Caco-2 (cell line): ENCODE results near the gene LRRC8C. TPM values are rescaled to one million over a fixed set of nuclear protein-coding genes. Genes with fewer than 3 reads are reported as not detected.
"Not testable (repeated sequence)": the region's sequence is repeated elsewhere in the genome, so short reads cannot be mapped to it uniquely, and the experiment has no call there.

ENCODE experiments used
- BruUV-seq: library from RNA; stranded (reverse); fragments of 400-500 nt; replicated peaks from 2 replicates; lab custom pipeline; 2021; lab: Mats Ljungman, UMichigan
- CTCF ChIA-PET: fragments of 300-600 bp; sonication (Branson Sonifier 250); formaldehyde crosslinking; loops from one replicate; lab custom pipeline; 2022; ENCODE audit warnings: antibody characterized with exemption; lab: Charles Lee
- POLR2A ChIA-PET: fragments of 300-600 bp; sonication (Branson Sonifier 250); formaldehyde crosslinking; loops from one replicate; lab custom pipeline; 2022; ENCODE audit warnings: antibody characterized with exemption; lab: Charles Lee
- DNase-seq, 2 experiments: peaks; one replicate each; pipeline versions ENCODE4 v3.0.0 to v3.0.0-alpha.2; 2020 to 2022
- H3K27me3 ChIP-seq: replicated peaks from 2 replicates; pipeline ENCODE4 v1.6.0; 2011; ENCODE audit warnings: low read length; ENCODE audit not compliant: control insufficient read depth, insufficient read depth
- H3K36me3 ChIP-seq: 2 replicates; pipeline ENCODE4 v1.5.1; 2011; ENCODE audit warnings: low read length; ENCODE audit not compliant: control insufficient read depth, insufficient read depth
- H3K4me1 ChIP-seq: fragments of 250-450 bp; sonication (Bioruptor Pico); 2 replicates; pipeline ENCODE4 v1.5.1; 2020; ENCODE audit warnings: mild to moderate bottlenecking
- H3K4me3 ChIP-seq: 2 replicates; pipeline ENCODE4 v1.5.1; 2011; ENCODE audit warnings: low read depth, mild to moderate bottlenecking, control low read depth, low read length
- H3K9me3 ChIP-seq: fragments of 250-450 bp; sonication (Bioruptor Pico); 2 replicates; pipeline ENCODE4 v1.5.1; 2020; ENCODE audit warnings: mild to moderate bottlenecking, moderate library complexity
- H3K27ac Mint-ChIP-seq: one replicate; pipeline ENCODE4 v1.8.0; 2022; ENCODE audit warnings: mixed read lengths; ENCODE audit not compliant: unreplicated experiment
- H3K27me3 Mint-ChIP-seq: one replicate; pipeline ENCODE4 v1.8.0; 2022; ENCODE audit warnings: mixed read lengths; ENCODE audit not compliant: insufficient read depth, unreplicated experiment
- H3K36me3 Mint-ChIP-seq: one replicate; pipeline ENCODE4 v1.8.0; 2022; ENCODE audit warnings: mild to moderate bottlenecking, mixed read lengths; ENCODE audit not compliant: insufficient read depth, unreplicated experiment
- H3K4me1 Mint-ChIP-seq: one replicate; pipeline ENCODE4 v1.8.0; 2022; ENCODE audit warnings: low read depth, mixed read lengths; ENCODE audit not compliant: unreplicated experiment
- H3K4me3 Mint-ChIP-seq: one replicate; pipeline ENCODE4 v1.8.0; 2022; ENCODE audit warnings: mild to moderate bottlenecking, moderate library complexity, mixed read lengths; ENCODE audit not compliant: unreplicated experiment
- H3K9me3 Mint-ChIP-seq: one replicate; pipeline ENCODE4 v1.8.0; 2022; ENCODE audit warnings: mixed read lengths; ENCODE audit not compliant: unreplicated experiment
- intact Hi-C: fragments of 100-400 bp; cut with micrococcal nuclease; formaldehyde crosslinking; loops from one replicate; pipeline ENCODE4 v1.10.0; 2022; ENCODE audit not compliant: unreplicated experiment
- total RNA-seq: library from RNA; stranded (reverse); gene quantifications from 2 replicates; pipeline ENCODE4 v1.2.3, GENCODE V29; 2022
- TF ChIP-seq, protein P1 (sequence below), 2 experiments: fragments of 200-600 bp in 1 of 2; IDR thresholded peaks; 1 replicate in 1 of 2; 2 replicates in 1 of 2; pipeline versions ENCODE4 v1.5.1 to v1.8.0; 2011 to 2022; ENCODE audit warnings: antibody characterized with exemption in 1 of 2, control low read depth in 1 of 2, inconsistent platforms in 1 of 2, low read depth in 1 of 2, low read length in 1 of 2, mild to moderate bottlenecking in 1 of 2, moderate library complexity in 1 of 2; ENCODE audit not compliant: insufficient read depth in 1 of 2, severe bottlenecking in 1 of 2, unreplicated experiment in 1 of 2

The LRRC8C gene
- total RNA-seq, 1 experiment from 2014 or later: 0.11 TPM

DNA sequence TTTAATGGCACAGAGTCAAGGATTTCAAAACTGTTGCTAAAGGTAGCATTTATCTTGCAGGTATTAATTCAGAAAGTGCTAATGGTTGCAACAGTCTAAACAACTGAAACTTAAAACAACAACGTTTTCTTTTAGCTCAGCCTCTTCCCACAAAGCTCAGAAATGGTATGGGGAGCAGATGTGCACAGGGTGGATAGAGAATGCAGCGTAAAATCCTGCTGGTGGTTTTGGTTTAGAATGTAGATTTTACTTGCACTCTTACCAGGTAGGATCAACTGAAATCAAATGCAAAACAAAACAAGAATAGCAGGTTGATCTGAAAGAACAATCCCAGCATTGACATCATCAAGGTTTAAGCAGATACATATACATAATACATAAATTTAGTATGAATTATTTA is 3.8 kb upstream of the LRRC8C start:
- H3K27me3 ChIP-seq: no peaks in the 10 kb centered on the region
- CTCF ChIA-PET: no interaction called here
- Mint-ChIP-seq H3K4me3 (no peak overlapping the region), H3K27ac (no peak overlapping the region), H3K4me1 (no peaks in the 10 kb centered on the region), H3K36me3 (no peaks in the 10 kb centered on the region), H3K27me3 (no peaks in the 10 kb centered on the region), H3K9me3 (no peaks in the 10 kb centered on the region)
- H3K36me3 ChIP-seq: no peaks in the 10 kb centered on the region
- no peak overlapping the region for H3K4me3 ChIP-seq
- intact Hi-C loops: loop anchor here (1.0 kb wide), 1 partner anchor 133 kb away; no protein-coding TSS in a partner anchor
- no peaks in the 10 kb centered on the region for H3K9me3 ChIP-seq
- no peak for DNase-seq
- peaks cover 6% of the 10 kb centered on the region; the same call in 1 of the 2 replicates for H3K4me1 ChIP-seq
- TF ChIP-seq, protein P1, sequence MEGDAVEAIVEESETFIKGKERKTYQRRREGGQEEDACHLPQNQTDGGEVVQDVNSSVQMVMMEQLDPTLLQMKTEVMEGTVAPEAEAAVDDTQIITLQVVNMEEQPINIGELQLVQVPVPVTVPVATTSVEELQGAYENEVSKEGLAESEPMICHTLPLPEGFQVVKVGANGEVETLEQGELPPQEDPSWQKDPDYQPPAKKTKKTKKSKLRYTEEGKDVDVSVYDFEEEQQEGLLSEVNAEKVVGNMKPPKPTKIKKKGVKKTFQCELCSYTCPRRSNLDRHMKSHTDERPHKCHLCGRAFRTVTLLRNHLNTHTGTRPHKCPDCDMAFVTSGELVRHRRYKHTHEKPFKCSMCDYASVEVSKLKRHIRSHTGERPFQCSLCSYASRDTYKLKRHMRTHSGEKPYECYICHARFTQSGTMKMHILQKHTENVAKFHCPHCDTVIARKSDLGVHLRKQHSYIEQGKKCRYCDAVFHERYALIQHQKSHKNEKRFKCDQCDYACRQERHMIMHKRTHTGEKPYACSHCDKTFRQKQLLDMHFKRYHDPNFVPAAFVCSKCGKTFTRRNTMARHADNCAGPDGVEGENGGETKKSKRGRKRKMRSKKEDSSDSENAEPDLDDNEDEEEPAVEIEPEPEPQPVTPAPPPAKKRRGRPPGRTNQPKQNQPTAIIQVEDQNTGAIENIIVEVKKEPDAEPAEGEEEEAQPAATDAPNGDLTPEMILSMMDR (IDR thresholded peaks at IDR 0.05; ENCODE audit: insufficient read depth in 1 of 2, low read depth in 1 of 2, low read length in 1 of 2, severe bottlenecking in 1 of 2, unreplicated experiment in 1 of 2): no peak
- POLR2A ChIA-PET: no interaction called here
- BruUV-seq: no TSS peak

DNA sequence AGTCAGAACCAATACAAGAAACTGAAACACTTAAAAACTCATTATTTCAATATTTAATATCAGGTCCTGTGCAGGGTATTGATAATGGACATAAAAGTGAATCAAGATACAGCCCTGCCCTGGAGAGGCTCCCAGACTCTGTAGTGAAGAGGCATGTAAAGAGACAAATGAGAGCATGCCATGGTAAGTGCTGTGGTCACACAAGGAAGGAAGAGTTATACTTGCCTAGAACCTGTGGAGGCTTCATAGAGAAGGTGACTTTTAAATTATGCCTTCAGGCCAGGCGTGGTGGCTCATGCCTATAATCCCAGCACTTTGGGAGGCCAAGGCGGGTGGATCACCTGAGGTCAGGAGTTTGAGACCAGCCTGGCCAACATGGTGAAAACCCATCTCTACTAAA is 3.3 kb upstream of the LRRC8C start:
- H3K27me3 ChIP-seq, DNase-seq, H3K36me3 Mint-ChIP-seq, H3K9me3 Mint-ChIP-seq, H3K36me3 ChIP-seq, H3K9me3 ChIP-seq, H3K4me1 ChIP-seq, H3K4me1 Mint-ChIP-seq, POLR2A ChIA-PET, H3K4me3 ChIP-seq, H3K27ac Mint-ChIP-seq, H3K4me3 Mint-ChIP-seq, BruUV-seq, CTCF ChIA-PET, H3K27me3 Mint-ChIP-seq: not testable (repeated sequence)
- intact Hi-C loops: loop anchor here (1.0 kb wide), 1 partner anchor 133 kb away; no protein-coding TSS in a partner anchor

DNA sequence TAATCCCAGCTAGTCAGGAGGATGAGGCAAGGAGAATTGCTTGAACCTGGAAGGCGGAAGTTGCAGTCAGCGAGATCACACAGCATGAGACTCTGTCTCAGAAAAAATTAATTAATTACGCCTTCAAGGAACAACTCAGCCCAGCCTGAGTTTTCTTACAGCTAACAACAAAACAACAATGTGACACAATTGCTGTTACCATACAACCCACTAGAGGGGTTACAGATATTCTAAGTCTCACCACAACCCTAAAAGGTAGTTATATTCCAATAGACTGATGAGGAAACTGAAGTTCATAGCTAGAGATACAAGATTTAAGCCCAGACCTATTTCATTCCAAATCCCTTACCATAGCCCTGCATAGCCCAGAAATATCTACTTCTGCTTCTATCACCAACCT is 2.9 kb upstream of the LRRC8C start:
- CTCF ChIA-PET: no interaction called here
- Histone ChIP-seq H3K27me3 (no peaks in the 10 kb centered on the region), H3K36me3 (no peaks in the 10 kb centered on the region), H3K4me1 (peaks cover 6% of the 10 kb centered on the region; the same call in 1 of the 2 replicates), H3K9me3 (no peaks in the 10 kb centered on the region), H3K4me3 (no peak overlapping the region)
- H3K4me3 Mint-ChIP-seq: no peak overlapping the region
- TF ChIP-seq, protein P1 (IDR thresholded peaks at IDR 0.05; ENCODE audit: insufficient read depth in 1 of 2, low read depth in 1 of 2, low read length in 1 of 2, severe bottlenecking in 1 of 2, unreplicated experiment in 1 of 2): no peak
- no peaks in the 10 kb centered on the region for H3K27me3 Mint-ChIP-seq
- H3K9me3 Mint-ChIP-seq: no peaks in the 10 kb centered on the region
- intact Hi-C loops: no loop called here
- no TSS peak for BruUV-seq
- DNase-seq: no peak
- H3K4me1 Mint-ChIP-seq: no peaks in the 10 kb centered on the region
- POLR2A ChIA-PET: no interaction called here
- no peak overlapping the region for H3K27ac Mint-ChIP-seq
- H3K36me3 Mint-ChIP-seq: no peaks in the 10 kb centered on the region
